Measurements from ENCODE around the gene FRYL. TPM values are rescaled to one million over a fixed set of nuclear protein-coding genes. Genes with fewer than 3 reads are reported as not detected.
"Not testable (repeated sequence)": the region's sequence is repeated elsewhere in the genome, so short reads cannot be mapped to it uniquely, and the experiment has no call there.

The FRYL gene
- polyA plus RNA-seq, 3 donors from 2014 or later: 25.8 to 57.9 (median 26.7) TPM

DNA sequence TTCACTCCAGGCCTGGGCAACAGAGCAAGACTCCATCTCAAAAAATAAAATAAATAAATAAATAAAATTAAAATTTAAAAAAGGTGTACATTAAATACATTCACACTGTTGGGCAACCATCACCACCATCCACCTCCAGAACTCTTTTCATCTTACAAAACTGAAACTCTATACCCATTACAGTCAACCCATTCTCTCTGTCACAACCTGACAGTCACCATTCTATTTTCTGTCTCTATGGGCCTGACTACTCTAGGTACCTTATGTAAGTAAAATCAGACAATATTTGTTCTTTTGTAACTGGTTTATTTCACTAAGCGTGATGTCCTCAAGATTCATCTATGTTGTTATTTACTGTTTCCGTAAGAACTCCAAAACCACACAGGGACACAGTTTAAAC lies 59.6 kb downstream of the FRYL start:
- Mint-ChIP-seq H3K4me3 (no peak overlapping the region), H3K27ac (peak overlapping the region in 2 of 6 donors; percentile 25 to 47), H3K4me1 (peaks cover 55 to 74% of the 10 kb centered on the region in 2 donors), H3K9me3 (peaks cover 0 to 5% (median under 1%) of the 10 kb centered on the region in 6 donors), H3K36me3 (no peaks in the 10 kb centered on the region), H3K27me3 (ENCODE audit: low read depth in 3 of 3) (no peaks in the 10 kb centered on the region)
- DNase-seq: no peak

DNA sequence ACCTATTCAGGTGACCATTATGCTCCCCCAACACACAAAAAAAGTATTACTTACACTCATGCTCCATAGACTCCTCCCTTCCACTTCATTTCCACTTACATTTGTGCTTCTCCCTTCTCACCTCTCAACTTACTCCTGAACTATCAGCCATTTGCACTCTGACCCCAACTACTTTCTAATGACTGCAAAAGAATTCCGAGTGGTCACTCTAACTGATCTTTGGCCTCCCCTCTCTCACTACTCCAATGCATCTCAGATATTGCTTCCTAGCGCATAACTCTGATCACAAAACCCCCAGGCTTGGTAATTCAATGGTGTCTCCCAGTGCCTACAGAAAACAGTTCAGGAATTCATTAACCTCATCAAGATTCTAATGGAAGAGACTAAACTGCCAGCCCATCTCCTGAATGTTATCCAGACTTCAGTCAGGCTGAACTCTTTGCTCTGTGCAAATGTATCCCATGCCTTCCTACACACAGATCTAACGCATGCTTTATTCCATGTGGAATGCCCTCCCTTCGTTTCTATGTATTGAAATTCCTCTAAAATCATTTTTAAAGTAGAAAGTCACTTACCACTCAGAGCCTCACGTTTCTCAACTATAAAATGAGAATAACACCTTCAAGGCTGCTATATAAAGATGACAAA lies 61.1 kb downstream of the FRYL start:
- H3K27me3 Mint-ChIP-seq (ENCODE audit: low read depth in 3 of 3): no peaks in the 10 kb centered on the region
- H3K36me3 Mint-ChIP-seq: no peaks in the 10 kb centered on the region
- no peak overlapping the region for H3K4me3 Mint-ChIP-seq
- peaks cover 0 to 5% (median under 1%) of the 10 kb centered on the region in 6 donors for H3K9me3 Mint-ChIP-seq
- H3K4me1 Mint-ChIP-seq: peaks cover 42 to 59% of the 10 kb centered on the region in 2 donors
- DNase-seq: no peak
- H3K27ac Mint-ChIP-seq: peak overlapping the region in 4 of 6 donors; percentile 6 to 50 (median 18)

DNA sequence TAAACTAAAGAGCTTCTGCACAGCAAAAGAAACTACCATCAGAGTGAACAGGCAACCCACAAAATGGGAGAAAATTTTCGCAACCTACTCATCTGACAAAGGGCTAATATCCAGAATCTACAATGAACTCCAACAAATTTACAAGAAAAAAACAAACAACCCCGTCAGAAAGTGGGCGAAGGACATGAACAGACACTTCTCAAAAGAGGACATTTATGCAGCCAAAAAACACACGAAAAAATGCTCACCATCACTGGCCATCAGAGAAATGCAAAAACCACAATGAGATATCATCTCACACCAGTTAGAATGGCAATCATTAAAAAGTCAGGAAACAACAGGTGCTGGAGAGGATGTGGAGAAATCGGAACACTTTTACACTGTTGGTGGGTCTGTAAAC lies 63.8 kb downstream of the FRYL start:
- not testable (repeated sequence) for H3K27me3 Mint-ChIP-seq (ENCODE audit: low read depth in 3 of 3); H3K4me3 Mint-ChIP-seq; H3K27ac Mint-ChIP-seq; DNase-seq; H3K36me3 Mint-ChIP-seq; H3K9me3 Mint-ChIP-seq
- H3K4me1 Mint-ChIP-seq: peaks cover 43 to 58% of the 10 kb centered on the region in 2 donors

GRCh38 chr4:48710446-48711209 lies 69.5 kb downstream of the FRYL start:
- Mint-ChIP-seq H3K4me3 (no peak overlapping the region), H3K27me3 (ENCODE audit: low read depth in 3 of 3) (no peaks in the 10 kb centered on the region), H3K36me3 (peaks cover 4 to 17% (median 16%) of the 10 kb centered on the region in 3 donors), H3K27ac (peak overlapping the region in 2 of 6 donors; percentile 24 to 33), H3K4me1 (peaks cover 36 to 56% of the 10 kb centered on the region in 2 donors), H3K9me3 (no peaks in the 10 kb centered on the region)
- DNase-seq: no peak

- Mint-ChIP-seq H3K4me1 (peaks cover 38 to 61% of the 10 kb centered on the region in 2 donors), H3K27me3 (ENCODE audit: low read depth in 3 of 3) (no peaks in the 10 kb centered on the region), H3K36me3 (peaks cover 4 to 17% (median 16%) of the 10 kb centered on the region in 3 donors), H3K27ac (peak overlapping the region in 2 of 6 donors; percentile 10 to 24), H3K4me3 (no peak overlapping the region), H3K9me3 (no peaks in the 10 kb centered on the region)
- no peak for DNase-seq
Measured at GRCh38 chr4:48709901-48710300, 70.2 kb downstream of the FRYL start.

GRCh38 chr4:48708610-48709009 lies 71.5 kb downstream of the FRYL start:
- peaks cover 39 to 65% of the 10 kb centered on the region in 2 donors for H3K4me1 Mint-ChIP-seq
- no peaks in the 10 kb centered on the region for H3K27me3 Mint-ChIP-seq (ENCODE audit: low read depth in 3 of 3)
- H3K9me3 Mint-ChIP-seq: no peaks in the 10 kb centered on the region
- H3K4me3 Mint-ChIP-seq: no peak overlapping the region
- H3K36me3 Mint-ChIP-seq: peaks cover 4 to 17% (median 16%) of the 10 kb centered on the region in 3 donors
- H3K27ac Mint-ChIP-seq: no peak overlapping the region
- DNase-seq: no peak

GRCh38 chr4:48706736-48707135 lies 73.3 kb downstream of the FRYL start:
- H3K27ac Mint-ChIP-seq: peak overlapping the region in 2 of 6 donors; percentile 8 to 47

GRCh38 chr4:48705609-48706008 lies 74.5 kb downstream of the FRYL start:
- Mint-ChIP-seq H3K9me3 (no peaks in the 10 kb centered on the region), H3K4me3 (no peak overlapping the region), H3K27me3 (ENCODE audit: low read depth in 3 of 3) (no peaks in the 10 kb centered on the region), H3K4me1 (peaks cover 32 to 65% of the 10 kb centered on the region in 2 donors), H3K36me3 (peaks cover 4 to 14% (median 14%) of the 10 kb centered on the region in 3 donors), H3K27ac (peak overlapping the region in 4 of 6 donors; percentile 17 to 69 (median 36))
- DNase-seq: no peak

More at GRCh38 chr4:48706736-48707135, 73.3 kb downstream of the FRYL start:
- Mint-ChIP-seq H3K9me3 (no peaks in the 10 kb centered on the region), H3K36me3 (peaks cover 4 to 17% (median 16%) of the 10 kb centered on the region in 3 donors), H3K4me3 (no peak overlapping the region), H3K27me3 (ENCODE audit: low read depth in 3 of 3) (no peaks in the 10 kb centered on the region), H3K4me1 (peaks cover 32 to 60% of the 10 kb centered on the region in 2 donors)
- DNase-seq: no peak

GRCh38 chr4:48704091-48704802 lies 75.8 kb downstream of the FRYL start:
- H3K27me3 Mint-ChIP-seq (ENCODE audit: low read depth in 3 of 3): no peaks in the 10 kb centered on the region
- peaks cover 44 to 66% of the 10 kb centered on the region in 2 donors for H3K4me1 Mint-ChIP-seq
- peak overlapping the region in 2 of 6 donors; percentile 17 to 65 for H3K27ac Mint-ChIP-seq
- no peaks in the 10 kb centered on the region for H3K9me3 Mint-ChIP-seq
- peaks cover 3% of the 10 kb centered on the region in 3 donors for H3K36me3 Mint-ChIP-seq
- H3K4me3 Mint-ChIP-seq: no peak overlapping the region
- no peak for DNase-seq

DNA sequence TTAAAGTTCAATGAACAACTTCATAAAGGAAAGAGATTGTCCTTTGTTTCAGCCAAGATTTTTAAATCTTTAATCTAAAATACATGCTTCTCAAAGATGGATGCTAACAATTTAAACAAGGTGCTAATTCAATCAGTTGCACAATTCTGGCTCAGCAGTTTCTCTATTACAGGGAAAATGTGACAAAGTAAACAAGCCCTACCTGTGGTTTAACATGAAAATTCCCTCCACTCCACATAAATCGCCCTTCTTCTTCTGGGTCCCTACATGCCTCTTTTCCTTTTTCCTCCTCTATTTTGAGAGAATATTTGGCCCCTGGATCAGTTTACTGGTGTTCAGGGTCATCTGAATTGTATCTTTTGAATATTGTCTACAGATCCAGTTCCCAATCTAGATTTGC lies 80.6 kb downstream of the FRYL start:
- Mint-ChIP-seq H3K27ac (peak overlapping the region in 4 of 6 donors; percentile 52 to 85 (median 74)), H3K4me3 (peak overlapping the region; percentile 10 to 69 (median 65)), H3K4me1 (peaks cover 68 to 90% of the 10 kb centered on the region in 2 donors), H3K9me3 (no peaks in the 10 kb centered on the region), H3K27me3 (ENCODE audit: low read depth in 3 of 3) (peaks cover 0 to 4% (median 0%) of the 10 kb centered on the region in 3 donors), H3K36me3 (no peaks in the 10 kb centered on the region)
- no peak for DNase-seq

DNA sequence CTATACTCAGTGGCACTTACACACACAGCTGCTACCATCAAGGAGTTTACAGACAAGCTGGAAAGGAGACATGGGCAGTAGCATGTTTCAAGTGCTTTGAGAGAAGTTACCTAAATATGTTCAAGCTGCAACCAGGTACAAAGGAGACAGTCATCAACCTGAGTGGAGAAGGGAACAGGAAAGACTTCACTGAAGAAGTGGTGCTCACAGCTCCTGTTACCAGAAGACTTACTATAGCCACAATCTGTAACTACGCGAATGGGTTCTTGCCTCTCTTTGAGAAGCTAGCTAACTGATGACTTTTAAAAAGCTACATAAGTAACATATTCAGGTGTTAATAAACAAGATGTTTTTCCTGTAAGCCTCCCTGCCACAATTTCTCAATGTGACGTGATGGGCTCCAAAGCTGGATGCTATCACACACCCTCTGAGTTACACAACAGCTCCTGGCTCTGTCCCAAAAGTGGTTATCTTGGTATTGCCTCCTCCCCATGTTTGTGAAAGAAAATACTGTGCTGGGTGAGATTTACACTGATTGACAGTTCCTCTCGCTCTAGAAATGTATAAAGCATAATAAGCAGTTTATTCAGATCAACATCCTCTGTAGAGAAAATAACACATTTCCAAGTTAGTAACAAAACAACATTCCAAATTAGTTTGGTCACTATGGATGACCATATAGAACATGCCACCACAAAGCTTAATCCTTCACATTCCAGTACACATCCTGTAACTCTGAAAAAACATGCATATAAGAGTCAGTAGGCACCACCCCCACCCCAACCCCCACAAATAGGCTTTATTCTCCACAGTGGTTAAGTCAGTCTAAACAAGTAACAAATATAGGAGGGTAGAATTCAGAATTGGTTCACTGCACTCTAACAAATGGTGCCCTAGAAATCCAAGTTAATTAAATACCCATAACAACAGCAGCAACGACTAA lies 81.8 kb downstream of the FRYL start:
- H3K4me3 Mint-ChIP-seq: peak overlapping the region in 3 of 5 donors; percentile 3 to 11 (median 8)
- peaks cover 0 to 4% (median 0%) of the 10 kb centered on the region in 3 donors for H3K27me3 Mint-ChIP-seq (ENCODE audit: low read depth in 3 of 3)
- no peak for DNase-seq
- H3K4me1 Mint-ChIP-seq: peaks cover 63 to 87% of the 10 kb centered on the region in 2 donors
- H3K36me3 Mint-ChIP-seq: no peaks in the 10 kb centered on the region
- H3K27ac Mint-ChIP-seq: peak overlapping the region in 5 of 6 donors; percentile 4 to 82 (median 61)
- H3K9me3 Mint-ChIP-seq: no peaks in the 10 kb centered on the region

- H3K9me3 Mint-ChIP-seq; DNase-seq; H3K27me3 Mint-ChIP-seq (ENCODE audit: low read depth in 3 of 3); H3K4me3 Mint-ChIP-seq; H3K36me3 Mint-ChIP-seq: not testable (repeated sequence)
- Mint-ChIP-seq H3K4me1 (peaks cover 62 to 87% of the 10 kb centered on the region in 2 donors), H3K27ac (peak overlapping the region in 4 of 6 donors; percentile 11 to 61 (median 32))
Measured at GRCh38 chr4:48697516-48697915, 82.6 kb downstream of the FRYL start.

GRCh38 chr4:48694824-48695223 lies 85.3 kb downstream of the FRYL start:
- peak overlapping the region in 3 of 6 donors; percentile 10 to 71 (median 60) for H3K27ac Mint-ChIP-seq

More at GRCh38 chr4:48694824-48695223, 85.3 kb downstream of the FRYL start:
- no peak for DNase-seq
- Mint-ChIP-seq H3K27me3 (ENCODE audit: low read depth in 3 of 3) (peaks cover 0 to 4% (median 0%) of the 10 kb centered on the region in 3 donors), H3K4me3 (no peak overlapping the region), H3K4me1 (peaks cover 66 to 94% of the 10 kb centered on the region in 2 donors), H3K36me3 (no peaks in the 10 kb centered on the region), H3K9me3 (no peaks in the 10 kb centered on the region)
